ENCODE results near the gene PLPP3.

PLPP3 gene

GRCh38 chr1:56450004-56450666 is 129.2 kb downstream of the PLPP3 start:
- no peaks in the 10 kb centered on the region for H3K9me3 ChIP-seq (ENCODE audit: control insufficient read depth, insufficient read depth, low read length)
- H3K4me3 ChIP-seq (ENCODE audit: low read depth, low read length) = no peak overlapping the region
- H3K36me3 ChIP-seq (ENCODE audit: control insufficient read depth, insufficient read depth, low read length) = no peaks in the 10 kb centered on the region
- peaks cover 32% of the 10 kb centered on the region for H3K4me1 ChIP-seq (ENCODE audit: control insufficient read depth, insufficient read depth, low read length)
- H3K9ac ChIP-seq (ENCODE audit: low read depth, low read length) = no peak overlapping the region
- H3K27me3 ChIP-seq (ENCODE audit: control insufficient read depth, insufficient read depth, low read length) = no peaks in the 10 kb centered on the region

- Histone ChIP-seq H3K36me3 (ENCODE audit: control insufficient read depth, insufficient read depth, low read length) (no peaks in the 10 kb centered on the region), H3K27me3 (ENCODE audit: control insufficient read depth, insufficient read depth, low read length) (no peaks in the 10 kb centered on the region), H3K4me3 (ENCODE audit: low read depth, low read length) (no peak overlapping the region), H3K9me3 (ENCODE audit: control insufficient read depth, insufficient read depth, low read length) (no peaks in the 10 kb centered on the region), H3K4me1 (ENCODE audit: control insufficient read depth, insufficient read depth, low read length) (peaks cover 31% of the 10 kb centered on the region), H3K9ac (ENCODE audit: low read depth, low read length) (no peak overlapping the region)
Observed at GRCh38 chr1:56448529-56449300, 130.6 kb downstream of the PLPP3 start.

DNA sequence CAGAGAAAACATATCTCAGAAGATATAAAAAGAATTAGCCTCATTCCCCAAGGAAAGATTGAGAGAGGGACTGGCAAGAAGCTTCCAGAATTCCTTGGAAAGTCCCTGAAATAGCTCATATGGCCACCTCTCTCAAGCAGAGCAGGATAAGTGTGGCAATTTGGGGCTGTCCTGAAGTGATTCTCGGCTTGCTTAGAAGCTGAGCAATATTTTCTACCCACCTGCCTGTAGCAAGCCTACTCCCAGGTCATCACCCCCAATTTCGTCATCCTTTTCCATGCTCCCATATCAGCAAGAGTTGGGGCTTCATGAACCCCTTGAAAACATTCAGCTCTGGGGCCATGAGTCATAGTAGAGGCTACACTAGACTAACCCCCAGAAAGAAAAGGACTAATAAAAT is 131.5 kb downstream of the PLPP3 start:
- Histone ChIP-seq H3K4me1 (ENCODE audit: control insufficient read depth, insufficient read depth, low read length) (peaks cover 24% of the 10 kb centered on the region), H3K36me3 (ENCODE audit: control insufficient read depth, insufficient read depth, low read length) (no peaks in the 10 kb centered on the region), H3K9me3 (ENCODE audit: control insufficient read depth, insufficient read depth, low read length) (no peaks in the 10 kb centered on the region), H3K27me3 (ENCODE audit: control insufficient read depth, insufficient read depth, low read length) (no peaks in the 10 kb centered on the region), H3K4me3 (ENCODE audit: low read depth, low read length) (no peak overlapping the region), H3K9ac (ENCODE audit: low read depth, low read length) (no peak overlapping the region)

DNA sequence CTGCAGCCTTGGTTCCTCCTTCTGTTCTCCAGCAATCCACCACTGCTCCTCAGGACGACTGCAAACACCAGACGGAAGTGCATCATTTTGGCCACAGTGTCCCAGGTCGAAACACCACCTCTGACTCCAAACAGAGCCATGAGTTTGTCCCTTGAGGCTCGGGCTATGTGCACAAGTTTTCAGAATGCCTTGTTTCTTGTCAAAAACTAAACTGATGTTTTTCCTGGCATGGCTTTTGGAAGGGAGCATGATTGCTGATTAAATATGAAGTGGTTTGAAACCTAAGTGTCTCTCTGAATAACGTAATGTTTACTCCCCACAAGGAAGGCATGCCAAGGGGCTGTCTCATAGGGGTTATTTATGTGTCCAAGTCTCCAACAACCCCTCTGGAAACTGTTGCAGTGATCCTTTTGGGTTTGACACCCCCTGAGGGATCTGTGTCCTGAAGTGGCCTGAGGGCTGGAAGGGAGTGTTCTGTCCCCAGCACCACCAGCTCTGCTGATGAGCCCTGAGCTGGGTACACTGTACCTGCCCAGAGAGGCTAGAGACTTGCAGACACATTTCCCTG is 132.7 kb downstream of the PLPP3 start:
- Histone ChIP-seq H3K4me3 (ENCODE audit: low read depth, low read length) (no peak overlapping the region), H3K27me3 (ENCODE audit: control insufficient read depth, insufficient read depth, low read length) (no peaks in the 10 kb centered on the region), H3K4me1 (ENCODE audit: control insufficient read depth, insufficient read depth, low read length) (peaks cover 13% of the 10 kb centered on the region), H3K36me3 (ENCODE audit: control insufficient read depth, insufficient read depth, low read length) (no peaks in the 10 kb centered on the region), H3K9ac (ENCODE audit: low read depth, low read length) (no peak overlapping the region), H3K9me3 (ENCODE audit: control insufficient read depth, insufficient read depth, low read length) (no peaks in the 10 kb centered on the region)

DNA sequence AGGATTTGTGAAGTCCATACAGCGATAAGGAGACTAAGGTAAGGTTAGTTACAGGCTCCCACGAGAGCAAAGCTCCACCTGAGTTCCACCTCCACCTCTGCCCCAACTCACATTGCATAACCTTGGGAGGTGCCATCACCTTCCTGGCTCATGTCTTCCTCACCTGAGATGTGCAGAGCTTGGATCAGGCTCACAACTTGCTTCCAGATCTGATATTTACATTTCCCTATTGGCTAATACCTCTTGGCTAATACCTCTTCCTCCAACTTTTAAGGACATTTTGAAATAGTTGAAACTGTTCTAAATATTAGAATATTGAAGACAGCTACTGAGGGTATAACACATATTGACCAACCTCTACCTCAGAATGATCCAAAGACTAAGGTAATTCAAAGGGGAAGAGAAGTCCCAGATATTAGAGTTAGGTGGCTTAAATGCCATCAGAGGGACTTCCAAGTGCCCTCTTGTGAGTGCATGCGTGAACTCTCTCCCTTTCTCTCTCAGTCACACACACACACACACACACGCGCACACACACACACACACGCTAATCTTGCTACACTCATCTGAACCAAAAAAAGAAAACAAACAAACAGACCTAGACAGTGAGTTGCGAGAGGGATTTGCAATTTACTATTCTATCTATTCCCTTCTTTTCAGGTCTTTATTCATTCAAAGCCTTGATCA is 134.3 kb downstream of the PLPP3 start:
- H3K4me3 ChIP-seq (ENCODE audit: low read depth, low read length) = no peak overlapping the region
- H3K9ac ChIP-seq (ENCODE audit: low read depth, low read length) = no peak overlapping the region
- H3K9me3 ChIP-seq (ENCODE audit: control insufficient read depth, insufficient read depth, low read length) = no peaks in the 10 kb centered on the region
- H3K27me3 ChIP-seq (ENCODE audit: control insufficient read depth, insufficient read depth, low read length) = no peaks in the 10 kb centered on the region
- peaks cover 11% of the 10 kb centered on the region for H3K4me1 ChIP-seq (ENCODE audit: control insufficient read depth, insufficient read depth, low read length)
- H3K36me3 ChIP-seq (ENCODE audit: control insufficient read depth, insufficient read depth, low read length) = no peaks in the 10 kb centered on the region

Data from iPS-15b (cell line).